DOHH2 (cell line): ENCODE data around the gene MCC.

ENCODE experiments used
- CTCF ChIP-seq: fragments of 200-600 bp; sonication (generic); IDR thresholded peaks from one replicate; pipeline ENCODE4 v1.5.1; 2014; ENCODE audit warnings: antibody characterized with exemption, mild to moderate bottlenecking, low read depth, low read length; ENCODE audit not compliant: poor library complexity, severe bottlenecking
- EZH2phosphoT487 ChIP-seq: fragments of 200-600 bp; sonication (generic); IDR thresholded peaks from 2 replicates; pipeline ENCODE4 v1.6.1; 2017; ENCODE audit warnings: borderline replicate concordance, mild to moderate bottlenecking, antibody characterized with exemption, low read length, moderate library complexity, mixed read lengths

GRCh38 chr5:113373426-113373825 lies 114.8 kb downstream of the MCC start:
- no peak for TF ChIP-seq CTCF
- TF ChIP-seq EZH2phosphoT487 = no peak
